ENCODE measurements around the gene SRP72.

SRP72 gene

GRCh38 chr4:56531823-56532222 lies 64.4 kb downstream of the SRP72 start:
- Histone ChIP-seq H3K4me3 (ENCODE audit: low read depth in 1 of 2, low read length in 2 of 2) (no peak overlapping the region), H3K27me3 (ENCODE audit: insufficient read depth, low read length, poor library complexity) (no peaks in the 10 kb centered on the region), H2AFZ (ENCODE audit: low read depth, low read length) (no peak overlapping the region)

GRCh38 chr4:56532239-56532638 lies 64.8 kb downstream of the SRP72 start:
- Histone ChIP-seq H3K36me3 (ENCODE audit: insufficient read depth, low read length) (no peaks in the 10 kb centered on the region), H3K79me2 (ENCODE audit: insufficient read depth, low read length) (no peaks in the 10 kb centered on the region), H4K20me1 (ENCODE audit: insufficient read depth, low read length) (no peaks in the 10 kb centered on the region), H3K4me3 (ENCODE audit: low read depth in 1 of 2, low read length in 2 of 2) (no peak overlapping the region), H3K9ac (ENCODE audit: low read depth, low read length) (no peak overlapping the region), H3K27ac (ENCODE audit: low read length) (no peak overlapping the region), H2AFZ (ENCODE audit: low read depth, low read length) (no peak overlapping the region), H3K27me3 (ENCODE audit: insufficient read depth, low read length, poor library complexity) (no peaks in the 10 kb centered on the region), H3K4me1 (ENCODE audit: insufficient read depth, low read length) (no peaks in the 10 kb centered on the region), H3K9me3 (ENCODE audit: insufficient read depth, low read length, severe bottlenecking) (no peaks in the 10 kb centered on the region), H3K4me2 (ENCODE audit: insufficient read depth, low read length) (no peak overlapping the region)
- TF ChIP-seq EZH2 (IDR thresholded peaks at IDR 0.05; ENCODE audit: borderline replicate concordance, low read depth, low read length, severe bottlenecking): no peak
- TF ChIP-seq, protein P1, sequence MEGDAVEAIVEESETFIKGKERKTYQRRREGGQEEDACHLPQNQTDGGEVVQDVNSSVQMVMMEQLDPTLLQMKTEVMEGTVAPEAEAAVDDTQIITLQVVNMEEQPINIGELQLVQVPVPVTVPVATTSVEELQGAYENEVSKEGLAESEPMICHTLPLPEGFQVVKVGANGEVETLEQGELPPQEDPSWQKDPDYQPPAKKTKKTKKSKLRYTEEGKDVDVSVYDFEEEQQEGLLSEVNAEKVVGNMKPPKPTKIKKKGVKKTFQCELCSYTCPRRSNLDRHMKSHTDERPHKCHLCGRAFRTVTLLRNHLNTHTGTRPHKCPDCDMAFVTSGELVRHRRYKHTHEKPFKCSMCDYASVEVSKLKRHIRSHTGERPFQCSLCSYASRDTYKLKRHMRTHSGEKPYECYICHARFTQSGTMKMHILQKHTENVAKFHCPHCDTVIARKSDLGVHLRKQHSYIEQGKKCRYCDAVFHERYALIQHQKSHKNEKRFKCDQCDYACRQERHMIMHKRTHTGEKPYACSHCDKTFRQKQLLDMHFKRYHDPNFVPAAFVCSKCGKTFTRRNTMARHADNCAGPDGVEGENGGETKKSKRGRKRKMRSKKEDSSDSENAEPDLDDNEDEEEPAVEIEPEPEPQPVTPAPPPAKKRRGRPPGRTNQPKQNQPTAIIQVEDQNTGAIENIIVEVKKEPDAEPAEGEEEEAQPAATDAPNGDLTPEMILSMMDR (IDR thresholded peaks at IDR 0.05; ENCODE audit: borderline replicate concordance, extremely low read depth, low read length, poor library complexity, severe bottlenecking): no peak
- no peak for DNase-seq
- no peak for ATAC-seq (ENCODE audit: insufficient read depth, low read depth)

More at GRCh38 chr4:56531823-56532222, 64.4 kb downstream of the SRP72 start:
- Histone ChIP-seq H3K9me3 (ENCODE audit: insufficient read depth, low read length, severe bottlenecking) (no peaks in the 10 kb centered on the region), H3K79me2 (ENCODE audit: insufficient read depth, low read length) (no peaks in the 10 kb centered on the region), H3K27ac (ENCODE audit: low read length) (no peak overlapping the region), H4K20me1 (ENCODE audit: insufficient read depth, low read length) (no peaks in the 10 kb centered on the region), H3K9ac (ENCODE audit: low read depth, low read length) (no peak overlapping the region), H3K4me2 (ENCODE audit: insufficient read depth, low read length) (no peak overlapping the region), H3K4me1 (ENCODE audit: insufficient read depth, low read length) (no peaks in the 10 kb centered on the region), H3K36me3 (ENCODE audit: insufficient read depth, low read length) (no peaks in the 10 kb centered on the region)
- no peak for ATAC-seq (ENCODE audit: insufficient read depth, low read depth)
- no peak for TF ChIP-seq EZH2 (IDR thresholded peaks at IDR 0.05; ENCODE audit: borderline replicate concordance, low read depth, low read length, severe bottlenecking)
- TF ChIP-seq, protein P1 (IDR thresholded peaks at IDR 0.05; ENCODE audit: borderline replicate concordance, extremely low read depth, low read length, poor library complexity, severe bottlenecking): no peak
- no peak for DNase-seq

DNA sequence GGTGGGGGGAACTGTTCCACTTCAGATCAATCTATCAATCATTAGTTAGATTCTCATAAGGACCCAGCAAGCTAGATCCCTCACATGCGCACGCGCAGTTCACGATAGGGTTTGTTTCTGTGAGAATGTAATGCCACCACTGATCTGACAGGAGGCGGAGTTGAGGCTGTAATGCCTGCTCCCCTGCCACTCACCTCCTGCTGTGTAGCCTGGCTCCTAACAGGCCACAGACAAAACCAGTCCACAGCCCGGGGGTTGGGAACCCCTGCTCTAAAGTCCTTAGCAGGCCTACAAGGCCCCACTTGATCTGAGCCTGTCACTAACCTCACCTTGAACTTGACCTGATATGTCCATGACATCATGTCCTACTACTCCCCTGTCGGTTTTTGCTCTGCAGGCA lies 68.5 kb downstream of the SRP72 start:
- H3K27me3 ChIP-seq (ENCODE audit: insufficient read depth, low read length, poor library complexity): no peaks in the 10 kb centered on the region
- H3K27ac ChIP-seq (ENCODE audit: low read length): no peak overlapping the region
- H3K36me3 ChIP-seq (ENCODE audit: insufficient read depth, low read length): no peaks in the 10 kb centered on the region
- no peak overlapping the region for H3K4me3 ChIP-seq (ENCODE audit: low read depth in 1 of 2, low read length in 2 of 2)
- ATAC-seq (ENCODE audit: insufficient read depth, low read depth): no peak
- no peak overlapping the region for H2AFZ ChIP-seq (ENCODE audit: low read depth, low read length)
- no peak for DNase-seq
- H4K20me1 ChIP-seq (ENCODE audit: insufficient read depth, low read length): no peaks in the 10 kb centered on the region
- no peaks in the 10 kb centered on the region for H3K4me1 ChIP-seq (ENCODE audit: insufficient read depth, low read length)
- H3K79me2 ChIP-seq (ENCODE audit: insufficient read depth, low read length): no peaks in the 10 kb centered on the region
- H3K4me2 ChIP-seq (ENCODE audit: insufficient read depth, low read length): no peak overlapping the region
- no peak overlapping the region for H3K9ac ChIP-seq (ENCODE audit: low read depth, low read length)
- no peak for TF ChIP-seq EZH2 (IDR thresholded peaks at IDR 0.05; ENCODE audit: borderline replicate concordance, low read depth, low read length, severe bottlenecking)
- TF ChIP-seq, protein P1 (IDR thresholded peaks at IDR 0.05; ENCODE audit: borderline replicate concordance, extremely low read depth, low read length, poor library complexity, severe bottlenecking): no peak
- H3K9me3 ChIP-seq (ENCODE audit: insufficient read depth, low read length, severe bottlenecking): no peaks in the 10 kb centered on the region

DNA sequence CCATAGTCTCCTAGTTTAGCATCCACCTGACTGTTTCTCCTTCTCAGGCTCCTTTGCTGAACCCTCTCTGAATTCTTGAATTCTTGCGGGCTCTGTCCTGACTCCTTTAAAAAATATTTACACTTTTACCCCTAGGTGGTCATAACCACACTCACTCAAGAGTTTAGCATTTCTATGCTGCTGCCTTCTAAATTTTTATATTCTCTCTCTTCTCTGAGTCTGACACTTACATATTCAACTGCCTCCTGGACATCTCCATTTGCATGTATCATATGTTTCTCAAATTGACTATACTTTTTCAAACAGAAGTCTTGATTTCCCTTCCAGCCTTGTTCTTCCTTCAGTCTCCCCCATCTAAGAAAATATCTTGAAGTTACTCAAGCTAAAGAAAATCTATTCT lies 69.7 kb downstream of the SRP72 start:
- Histone ChIP-seq H3K9me3 (ENCODE audit: insufficient read depth, low read length, severe bottlenecking) (no peaks in the 10 kb centered on the region), H3K4me3 (ENCODE audit: low read depth in 1 of 2, low read length in 2 of 2) (no peak overlapping the region), H4K20me1 (ENCODE audit: insufficient read depth, low read length) (no peaks in the 10 kb centered on the region), H3K27me3 (ENCODE audit: insufficient read depth, low read length, poor library complexity) (no peaks in the 10 kb centered on the region), H3K4me1 (ENCODE audit: insufficient read depth, low read length) (no peaks in the 10 kb centered on the region), H3K4me2 (ENCODE audit: insufficient read depth, low read length) (no peak overlapping the region), H3K9ac (ENCODE audit: low read depth, low read length) (no peak overlapping the region), H3K79me2 (ENCODE audit: insufficient read depth, low read length) (no peaks in the 10 kb centered on the region), H3K27ac (ENCODE audit: low read length) (no peak overlapping the region), H2AFZ (ENCODE audit: low read depth, low read length) (no peak overlapping the region), H3K36me3 (ENCODE audit: insufficient read depth, low read length) (no peaks in the 10 kb centered on the region)
- ATAC-seq (ENCODE audit: insufficient read depth, low read depth) (no peak), DNase-seq (no peak)
- no peak for TF ChIP-seq EZH2 (IDR thresholded peaks at IDR 0.05; ENCODE audit: borderline replicate concordance, low read depth, low read length, severe bottlenecking)
- TF ChIP-seq, protein P1 (IDR thresholded peaks at IDR 0.05; ENCODE audit: borderline replicate concordance, extremely low read depth, low read length, poor library complexity, severe bottlenecking): no peak
